Smooth muscle cell of the brain vasculature (primary cell): ENCODE measurements around the gene ARPP21.

Source experiments
- DNase-seq: peaks from one replicate; pipeline ENCODE4 v3.0.0-alpha.2; 2012; ENCODE audit warnings: low read depth, low spot score

The ARPP21 gene

GRCh38 chr3:35737527-35737926 lies 98.2 kb downstream of the ARPP21 start:
- no peak for DNase-seq

GRCh38 chr3:35737934-35738706 lies 98.8 kb downstream of the ARPP21 start:
- DNase-seq, result no peak

- no peak for DNase-seq
These were observed 100.0 kb downstream of the ARPP21 start for GRCh38 chr3:35739181-35739809.

DNA sequence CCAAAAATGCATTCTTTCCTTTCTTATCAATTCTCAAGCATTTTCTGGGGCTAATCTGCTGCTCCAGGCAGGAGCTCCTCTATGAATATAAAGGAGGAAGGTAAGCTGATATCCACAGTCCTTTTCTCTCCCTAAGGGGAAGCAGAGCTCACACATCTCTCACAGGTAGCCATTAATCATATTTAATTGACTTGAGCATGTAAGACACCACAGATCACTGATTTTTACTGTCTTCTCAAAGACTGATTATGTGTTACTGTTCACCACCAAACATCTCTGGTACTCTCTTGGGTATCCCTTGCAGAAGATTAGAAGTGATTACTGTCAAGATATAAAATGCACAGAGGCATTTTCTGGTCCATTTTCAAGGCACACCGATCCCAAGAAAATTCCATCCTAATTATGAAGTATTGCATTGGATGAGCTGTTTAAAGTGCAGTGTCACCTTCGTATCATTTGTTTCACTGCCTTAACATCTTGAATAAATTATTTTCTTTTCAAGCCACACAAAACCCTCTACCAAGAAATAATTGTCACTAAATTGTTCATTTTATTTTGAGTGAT lies 100.7 kb downstream of the ARPP21 start:
- no peak for DNase-seq

- DNase-seq, result no peak
These were observed 103.9 kb downstream of the ARPP21 start for GRCh38 chr3:35743218-35743617.

- no peak for DNase-seq
These were observed 105.1 kb downstream of the ARPP21 start for GRCh38 chr3:35744419-35744818.

- DNase-seq, result no peak
These were observed 106.0 kb downstream of the ARPP21 start for GRCh38 chr3:35745351-35745750.

DNA sequence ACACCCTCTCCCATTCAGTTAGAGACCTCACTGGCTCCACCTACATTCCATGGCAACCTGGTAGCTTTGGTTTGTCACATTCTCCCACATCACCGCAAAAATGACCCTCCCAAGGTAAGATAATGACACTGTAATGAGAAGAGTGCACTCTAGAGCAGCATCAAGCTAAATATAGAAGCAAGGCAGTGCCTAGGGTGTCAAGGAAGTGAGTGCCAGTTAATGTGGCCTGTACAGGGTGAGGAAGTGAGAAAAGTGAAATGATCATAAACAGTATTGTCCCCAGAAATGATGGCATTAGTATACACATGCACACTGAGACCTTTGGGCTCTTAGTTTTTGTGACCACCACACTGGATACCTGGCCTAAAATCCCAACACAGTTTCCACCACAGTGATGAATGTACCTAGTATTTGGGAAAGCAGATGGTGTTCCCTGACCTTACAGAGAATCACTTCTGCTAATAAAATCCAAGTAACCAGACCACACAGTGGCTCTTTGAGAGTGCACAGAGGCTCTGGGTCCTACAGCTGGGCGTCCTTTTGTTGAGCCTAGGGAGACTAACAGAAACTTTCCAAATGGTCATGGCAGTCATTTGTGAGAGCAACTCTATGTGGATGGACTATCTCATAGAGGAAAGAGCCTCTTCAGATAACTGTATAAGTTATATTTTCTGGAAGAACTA lies 106.6 kb downstream of the ARPP21 start:
- no peak for DNase-seq

- no peak for DNase-seq
These were observed 107.2 kb downstream of the ARPP21 start for GRCh38 chr3:35746492-35746891.

DNA sequence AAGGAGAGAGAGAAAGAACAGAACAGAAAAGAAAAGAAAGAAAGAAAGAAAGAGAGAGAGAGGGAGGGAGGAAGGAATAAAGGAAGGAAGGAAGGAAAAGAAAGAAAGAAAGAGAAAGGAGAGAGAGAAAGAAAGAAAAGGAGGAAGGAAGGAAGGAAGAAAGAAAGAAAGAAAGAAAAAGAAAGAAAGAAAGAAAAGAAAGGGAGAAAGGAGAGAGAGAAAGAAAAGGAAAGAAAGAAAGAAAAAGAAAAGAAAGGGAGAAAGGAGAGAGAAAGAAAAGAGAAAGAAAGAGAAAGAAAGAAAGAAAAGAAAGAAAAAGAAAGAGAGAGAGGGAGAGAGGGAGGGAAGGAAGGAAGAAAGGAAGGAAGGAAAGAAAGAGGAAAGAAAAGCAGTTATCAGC lies 108.8 kb downstream of the ARPP21 start:
- no peak for DNase-seq

- no peak for DNase-seq
These were observed 111.9 kb downstream of the ARPP21 start for GRCh38 chr3:35751207-35751606.

DNA sequence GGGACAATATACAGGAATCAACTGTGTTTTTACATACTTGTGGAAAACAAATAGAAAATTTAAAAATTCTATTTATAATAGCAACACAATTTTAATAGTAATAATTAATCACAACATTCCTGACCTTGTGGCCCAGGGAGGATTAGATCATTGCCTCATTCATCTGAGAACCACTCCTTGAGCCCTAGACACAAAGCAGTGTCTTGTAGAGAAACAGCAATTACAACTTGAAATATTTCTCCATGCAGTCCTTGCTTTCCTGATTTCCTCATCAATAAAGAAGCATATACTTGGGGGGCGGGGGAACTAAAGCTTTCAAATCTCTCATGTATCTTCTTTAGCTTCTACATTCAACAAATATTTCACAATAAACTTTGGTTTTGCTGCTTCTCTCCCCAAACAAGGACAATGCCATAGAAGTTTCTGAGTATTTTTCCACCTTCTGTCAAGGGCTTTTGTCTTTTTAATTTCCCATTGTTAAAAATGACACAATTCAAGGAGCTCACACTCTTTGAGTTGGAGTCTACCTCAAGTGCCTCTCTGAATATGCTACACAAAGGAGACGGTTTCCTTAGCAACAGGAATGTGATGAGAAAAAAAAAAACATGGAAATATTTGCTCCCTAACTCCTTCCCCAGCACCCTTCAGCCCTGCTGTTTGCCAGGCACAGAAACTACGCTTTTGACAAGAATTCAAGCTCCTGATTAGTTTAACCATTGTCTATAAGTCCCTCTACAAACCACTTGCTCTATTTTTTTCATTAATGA lies 118.8 kb downstream of the ARPP21 start:
- no peak for DNase-seq

GRCh38 chr3:35760146-35760545 lies 120.8 kb downstream of the ARPP21 start:
- DNase-seq, result no peak

DNA sequence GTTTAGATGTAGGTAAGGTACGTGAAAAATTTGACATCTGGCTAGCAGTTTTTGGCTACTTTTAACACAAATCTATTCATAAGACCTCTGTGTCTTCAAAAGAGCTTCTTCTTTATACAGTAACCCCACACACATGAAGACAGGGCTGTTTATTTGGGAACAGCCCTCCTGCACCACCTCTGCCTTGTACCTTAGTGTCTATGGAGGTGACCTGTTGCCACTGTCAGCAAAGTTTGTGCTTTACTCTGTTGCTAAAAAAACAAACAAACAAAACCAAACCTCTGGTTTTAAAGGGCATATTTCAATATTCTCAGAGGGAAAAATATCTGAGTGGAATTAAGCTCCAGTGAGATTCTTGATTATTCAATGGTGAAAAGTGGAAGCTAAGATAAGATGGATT lies 122.0 kb downstream of the ARPP21 start:
- no peak for DNase-seq

DNA sequence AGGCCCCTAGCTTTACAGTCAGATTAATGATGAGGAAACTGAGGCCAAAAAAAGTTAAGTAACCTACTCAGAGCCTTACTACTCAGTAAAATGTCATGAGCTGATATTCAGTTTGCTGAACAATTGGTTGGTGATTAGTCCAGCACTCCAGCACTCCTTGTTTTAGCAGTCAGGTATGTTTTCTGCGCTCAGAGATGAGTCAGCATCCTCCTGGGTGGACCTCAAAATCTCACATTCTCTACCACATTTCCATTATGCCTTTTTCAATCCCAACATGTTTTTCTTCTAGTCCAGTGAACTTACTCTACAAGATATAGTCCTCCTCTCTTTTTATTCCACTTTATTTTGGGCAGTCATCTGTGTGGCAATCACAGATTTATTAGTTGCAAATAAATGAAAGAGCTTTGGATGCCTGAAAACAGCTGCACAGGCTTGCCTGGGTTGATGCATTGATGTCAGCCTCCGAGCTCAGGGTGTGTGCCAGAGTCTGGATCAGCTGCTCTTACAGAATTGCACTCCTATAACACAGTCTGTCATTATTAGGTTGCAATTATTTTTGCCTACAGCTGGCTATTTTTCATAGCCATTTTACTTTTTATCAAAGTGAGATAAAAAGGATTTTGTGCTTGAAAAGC lies 133.2 kb downstream of the ARPP21 start:
- no peak for DNase-seq

DNA sequence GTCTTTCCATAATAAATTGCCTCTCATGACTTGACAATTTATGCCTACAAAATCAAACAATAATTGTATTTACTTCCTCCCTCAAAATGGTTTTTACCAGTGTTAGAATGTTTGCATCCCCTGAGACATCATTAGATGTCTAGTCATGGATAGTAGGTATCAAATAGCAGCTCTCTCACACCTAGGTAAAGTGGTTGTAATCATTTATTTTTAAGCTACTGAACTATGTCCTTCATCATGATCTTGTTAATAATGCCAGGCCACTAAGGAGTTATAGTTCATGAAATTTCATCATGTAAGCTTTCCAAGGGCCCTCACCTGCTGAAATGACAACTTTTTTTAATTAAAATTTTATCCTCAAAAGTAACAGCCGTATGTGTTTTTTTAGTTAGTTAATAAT lies 134.1 kb downstream of the ARPP21 start:
- no peak for DNase-seq

DNA sequence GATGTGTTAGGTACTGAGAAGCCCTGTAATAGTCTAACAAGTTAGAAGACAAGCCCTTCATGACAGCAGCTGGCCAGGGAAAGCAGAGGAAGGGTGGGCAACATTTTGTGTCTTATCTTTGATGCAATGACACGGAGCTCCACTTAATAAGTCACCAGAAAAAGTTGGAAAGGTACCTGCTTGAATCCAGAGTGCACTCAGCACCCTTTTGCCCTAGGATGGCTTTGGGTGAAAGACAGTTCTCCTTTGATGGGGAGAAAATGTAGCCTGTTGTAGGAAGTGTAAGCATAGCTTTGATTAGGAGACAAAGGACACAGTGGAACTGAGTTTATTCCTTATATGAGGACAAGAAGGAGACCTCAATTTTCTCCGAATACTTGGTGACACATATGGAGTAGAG lies 137.0 kb downstream of the ARPP21 start:
- DNase-seq, result no peak

DNA sequence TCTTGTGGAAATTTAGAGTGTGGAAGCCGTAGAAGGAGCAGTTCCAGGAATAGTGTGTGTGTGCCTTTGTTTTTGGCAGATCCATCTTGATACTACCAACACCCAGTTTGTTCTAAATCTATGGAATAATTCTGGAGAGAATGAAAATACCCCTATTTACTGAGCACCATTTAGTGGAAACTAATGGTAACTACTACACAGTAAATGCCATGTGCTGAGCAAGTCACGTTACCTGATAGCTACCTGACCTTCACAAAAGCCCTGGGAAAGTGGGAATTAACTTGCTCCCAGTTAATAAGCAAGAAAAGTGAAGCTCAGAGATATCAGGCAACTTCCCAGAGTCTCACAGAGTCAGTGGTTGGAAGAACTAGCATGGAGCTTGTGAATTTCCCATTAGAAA lies 137.7 kb downstream of the ARPP21 start:
- no peak for DNase-seq

DNA sequence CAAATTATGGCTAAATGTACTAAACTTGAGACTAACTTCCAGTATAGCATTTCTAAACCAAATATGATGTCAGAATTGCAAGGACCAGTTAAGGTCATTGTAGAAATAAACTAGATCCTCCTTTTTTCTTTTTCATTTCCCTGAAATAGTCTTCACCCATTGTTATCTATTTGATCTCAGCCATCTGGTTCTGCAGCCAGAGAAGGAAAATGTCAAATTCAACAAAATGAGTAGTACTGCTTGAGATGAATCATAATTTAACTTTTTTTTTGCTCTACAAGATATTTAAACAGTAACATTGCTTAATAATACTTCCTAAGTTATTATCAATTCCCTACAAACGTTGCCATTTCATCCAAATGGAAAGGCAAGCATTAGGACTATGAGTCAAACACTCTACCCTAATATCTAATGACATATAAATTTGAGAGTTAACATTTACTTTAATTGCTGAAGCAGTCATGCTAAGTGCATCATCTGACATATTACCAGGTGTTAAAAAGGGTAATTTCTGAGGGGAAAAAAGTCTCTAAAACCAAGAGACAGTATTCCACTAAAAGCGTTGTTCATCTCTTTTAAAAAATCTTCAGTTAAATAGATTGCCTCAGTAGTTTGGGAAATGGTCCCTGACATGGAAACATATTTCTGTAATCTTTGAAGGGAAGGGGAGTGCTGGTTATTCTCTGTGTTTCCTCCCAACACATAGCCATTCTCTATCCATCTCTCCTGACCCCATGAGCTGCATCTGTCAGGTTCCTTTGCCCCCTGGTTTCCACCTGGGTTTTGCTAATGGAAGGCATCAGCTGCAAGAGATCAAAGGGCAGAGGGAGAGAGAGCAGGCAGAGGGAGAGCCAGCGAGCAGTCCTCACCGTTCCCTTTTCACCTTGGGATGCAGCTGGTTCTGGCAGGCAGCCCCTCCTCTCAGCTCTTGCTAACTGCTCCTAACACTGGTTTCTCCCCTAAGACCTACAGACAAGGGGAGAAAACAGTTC lies 138.5 kb downstream of the ARPP21 start:
- no peak for DNase-seq

DNA sequence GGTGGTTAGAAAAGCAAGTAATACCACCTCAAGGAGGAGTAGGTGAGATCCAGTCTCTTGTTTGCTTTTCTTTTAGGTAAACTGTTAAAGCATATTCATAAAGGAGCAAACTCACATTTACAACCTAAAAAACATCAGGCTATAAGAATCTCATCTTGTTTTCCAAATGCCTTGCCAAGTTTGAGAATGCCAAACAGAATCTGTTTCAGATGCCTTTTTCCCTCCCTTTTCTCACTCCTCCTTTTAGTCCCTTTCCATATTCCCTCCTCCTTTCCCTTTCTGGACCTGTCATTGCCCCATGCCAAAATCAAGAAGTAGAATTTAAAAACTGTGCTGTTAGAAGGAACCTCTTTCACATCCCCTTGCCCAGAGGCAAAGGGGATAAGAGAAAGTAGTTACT lies 140.3 kb downstream of the ARPP21 start:
- DNase-seq, result no peak
